Sigmoid colon (tissue), 4 donors: ENCODE measurements around the gene CENPP.

Experiments
- POLR2A ChIP-seq, 2 donors: fragments of 450-650 bp; IDR thresholded peaks; one replicate each; pipeline ENCODE4 v1.6.1; 2016; ENCODE audit warnings: antibody characterized with exemption in 2 of 2, mild to moderate bottlenecking in 2 of 2, moderate library complexity in 2 of 2
- POLR2AphosphoS5 ChIP-seq, 4 donors: sonication (generic); formaldehyde crosslinking; IDR thresholded peaks; one replicate each; pipeline ENCODE4 v1.6.1; 2017; ENCODE audit warnings: antibody characterized with exemption in 4 of 4
- TF ChIP-seq, protein P1 (sequence below), 4 experiments: fragments of 450-650 bp in 3 of 4; fragments of 200-600 bp in 1 of 4; IDR thresholded peaks; one replicate each; pipeline ENCODE4 v1.5.1; 2016 to 2019; ENCODE audit warnings: antibody characterized with exemption in 4 of 4, mild to moderate bottlenecking in 3 of 4, moderate library complexity in 2 of 4

GRCh38 chr9:92474587-92474986 is 148.8 kb downstream of the CENPP start:
- TF ChIP-seq, protein P1, sequence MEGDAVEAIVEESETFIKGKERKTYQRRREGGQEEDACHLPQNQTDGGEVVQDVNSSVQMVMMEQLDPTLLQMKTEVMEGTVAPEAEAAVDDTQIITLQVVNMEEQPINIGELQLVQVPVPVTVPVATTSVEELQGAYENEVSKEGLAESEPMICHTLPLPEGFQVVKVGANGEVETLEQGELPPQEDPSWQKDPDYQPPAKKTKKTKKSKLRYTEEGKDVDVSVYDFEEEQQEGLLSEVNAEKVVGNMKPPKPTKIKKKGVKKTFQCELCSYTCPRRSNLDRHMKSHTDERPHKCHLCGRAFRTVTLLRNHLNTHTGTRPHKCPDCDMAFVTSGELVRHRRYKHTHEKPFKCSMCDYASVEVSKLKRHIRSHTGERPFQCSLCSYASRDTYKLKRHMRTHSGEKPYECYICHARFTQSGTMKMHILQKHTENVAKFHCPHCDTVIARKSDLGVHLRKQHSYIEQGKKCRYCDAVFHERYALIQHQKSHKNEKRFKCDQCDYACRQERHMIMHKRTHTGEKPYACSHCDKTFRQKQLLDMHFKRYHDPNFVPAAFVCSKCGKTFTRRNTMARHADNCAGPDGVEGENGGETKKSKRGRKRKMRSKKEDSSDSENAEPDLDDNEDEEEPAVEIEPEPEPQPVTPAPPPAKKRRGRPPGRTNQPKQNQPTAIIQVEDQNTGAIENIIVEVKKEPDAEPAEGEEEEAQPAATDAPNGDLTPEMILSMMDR (IDR thresholded peaks at IDR 0.05) = no peak
- TF ChIP-seq POLR2AphosphoS5 (IDR thresholded peaks at IDR 0.05) (no peak), POLR2A (IDR thresholded peaks at IDR 0.05) (no peak)
